A549 (cell line): ENCODE measurements around the gene FOXR1. TPM values are rescaled to one million over a fixed set of nuclear protein-coding genes. Genes with fewer than 3 reads are reported as not detected.

Source experiments
- ATAC-seq, 2 experiments: fragments of 200-7000 bp in 1 of 2; fragments of >200 bp in 1 of 2; cut with Nextera tagmentation in 1 of 2; cut with Tn5 transposase in 1 of 2; 3 replicates each; pipeline versions ENCODE4 v1.8.0 to v1.9.1; 2018 to 2020; ENCODE audit warnings: mild to moderate bottlenecking in 1 of 2, moderate library complexity in 1 of 2
- CTCF ChIA-PET: fragments of 300-600 bp; sonication (Branson Sonifier 250); formaldehyde crosslinking; extraction: SDS; loops from one replicate; lab custom pipeline; 2021; ENCODE audit warnings: antibody characterized with exemption, inconsistent platforms; lab: Yijun Ruan, JAX
- POLR2A ChIA-PET: fragments of 350-600 bp; formaldehyde crosslinking; extraction: SDS; loops from one replicate; lab custom pipeline; 2021; ENCODE audit warnings: antibody characterized with exemption, inconsistent platforms; lab: Yijun Ruan, JAX
- DNase-seq, 2 experiments: peaks; one replicate each; pipeline versions ENCODE4 v3.0.0 to v3.0.0-alpha.2; 2011 to 2016; ENCODE audit warnings: low read depth in 1 of 2, low spot score in 1 of 2
- FAIRE-seq: peaks from 2 replicates; lab custom pipeline; 2011; peaks lifted over from hg19 to GRCh38; lab: Jason Lieb, UNC
- H3K27ac ChIP-seq, 2 experiments: fragments of >200 bp; sonication (Bioruptor Twin); formaldehyde crosslinking; 3 replicates each; pipeline ENCODE4 v1.5.1; 2016 to 2017
- H3K4me1 ChIP-seq: fragments of >200 bp; sonication (Bioruptor Twin); formaldehyde crosslinking; 3 replicates; pipeline ENCODE4 v1.6.1; 2016
- H3K4me2 ChIP-seq: fragments of >200 bp; sonication (Bioruptor Twin); formaldehyde crosslinking; 3 replicates; pipeline ENCODE4 v1.6.1; 2016
- H3K4me3 ChIP-seq: fragments of >200 bp; sonication (Bioruptor Twin); formaldehyde crosslinking; 3 replicates; pipeline ENCODE4 v1.5.1; 2016
- H3K9me3 ChIP-seq: fragments of >200 bp; sonication (Bioruptor Twin); formaldehyde crosslinking; 3 replicates; pipeline ENCODE4 v1.6.1; 2016
- BHLHE40 ChIP-seq: IDR thresholded peaks from 2 replicates; pipeline ENCODE4 v1.6.1; 2012; ENCODE audit warnings: low read depth, low read length, inconsistent platforms
- CBX2 ChIP-seq: fragments of 200-600 bp; sonication (generic); IDR thresholded peaks from 2 replicates; pipeline ENCODE4 v1.6.1; 2016; ENCODE audit warnings: low read depth, mild to moderate bottlenecking, borderline replicate concordance
- CEBPB ChIP-seq, 2 experiments: fragments of >200 bp in 1 of 2; sonication (Bioruptor Twin) in 1 of 2; formaldehyde crosslinking in 1 of 2; IDR thresholded peaks; 2 replicates each; pipeline ENCODE4 v1.6.1; 2012 to 2016
- CHD2 ChIP-seq: fragments of 150-350 bp; IDR thresholded peaks from 2 replicates; pipeline ENCODE4 v1.6.1; 2014; ENCODE audit warnings: low read length; ENCODE audit not compliant: partially characterized antibody
- EP300 ChIP-seq, 2 experiments: fragments of >200 bp; sonication (Bioruptor Twin); formaldehyde crosslinking; IDR thresholded peaks; 2 replicates in 1 of 2; 3 replicates in 1 of 2; pipeline ENCODE4 v1.6.1; 2016 to 2017
- ESRRA ChIP-seq: fragments of 150-350 bp; IDR thresholded peaks from 2 replicates; pipeline ENCODE4 v1.6.1; 2014; ENCODE audit warnings: mild to moderate bottlenecking, low read length, borderline replicate concordance
- GATA3 ChIP-seq: IDR thresholded peaks from 2 replicates; pipeline ENCODE4 v1.6.1; 2012; ENCODE audit warnings: borderline replicate concordance
- HDAC2 ChIP-seq: fragments of 200-600 bp; sonication (generic); IDR thresholded peaks from 2 replicates; pipeline ENCODE4 v1.6.1; 2016
- HOXB13 ChIP-seq: fragments of 250-450 bp; sonication (Bioruptor Pico); IDR thresholded peaks from 2 replicates; pipeline ENCODE4 v1.5.0; 2020; ENCODE audit warnings: low read depth, mild to moderate bottlenecking, moderate library complexity
- JUN ChIP-seq, 2 experiments: fragments of >200 bp; sonication (Bioruptor Twin); formaldehyde crosslinking; IDR thresholded peaks; 2 replicates in 1 of 2; 3 replicates in 1 of 2; pipeline ENCODE4 v1.6.1; 2016 to 2017
- JUNB ChIP-seq: fragments of >200 bp; sonication (Bioruptor Twin); formaldehyde crosslinking; IDR thresholded peaks from 2 replicates; pipeline ENCODE4 v1.6.1; 2016
- MAFK ChIP-seq: fragments of 450-650 bp; IDR thresholded peaks from 2 replicates; pipeline ENCODE4 v1.6.1; 2014; ENCODE audit not compliant: partially characterized antibody
- MYC ChIP-seq: IDR thresholded peaks from 2 replicates; pipeline ENCODE4 v1.6.1; 2012; ENCODE audit warnings: mild to moderate bottlenecking, inconsistent platforms, low read length, improper control_type of control experiment, borderline replicate concordance
- NFE2L2 ChIP-seq: fragments of 150-350 bp; conservative IDR thresholded peaks from 2 replicates; pipeline ENCODE4 v1.6.1; 2014; ENCODE audit warnings: low read length
- NPAS2 ChIP-seq: fragments of 250-450 bp; sonication (Bioruptor Pico); IDR thresholded peaks from 2 replicates; pipeline ENCODE4 v1.8.0; 2022; ENCODE audit warnings: mild to moderate bottlenecking, moderate library complexity, borderline replicate concordance
- PHF8 ChIP-seq: fragments of 200-600 bp; sonication (generic); IDR thresholded peaks from 2 replicates; pipeline ENCODE4 v1.6.1; 2016; ENCODE audit warnings: low read depth, mild to moderate bottlenecking, antibody characterized with exemption, moderate library complexity, borderline replicate concordance
- POLR2A ChIP-seq: IDR thresholded peaks from 2 replicates; pipeline ENCODE4 v1.6.1; 2012; ENCODE audit warnings: mild to moderate bottlenecking, low read length
- RARB ChIP-seq: fragments of 250-450 bp; sonication (Bioruptor Pico); IDR thresholded peaks from 2 replicates; pipeline ENCODE4 v1.8.0; 2021; ENCODE audit warnings: mild to moderate bottlenecking, moderate library complexity
- RCOR1 ChIP-seq: fragments of 150-350 bp; IDR thresholded peaks from 2 replicates; pipeline ENCODE4 v1.6.1; 2014; ENCODE audit warnings: antibody characterized with exemption, low read length, low read depth
- RFX5 ChIP-seq: fragments of 450-650 bp; IDR thresholded peaks from 2 replicates; pipeline ENCODE4 v1.7.1; 2014; ENCODE audit warnings: antibody characterized with exemption, mild to moderate bottlenecking, moderate library complexity
- RNF2 ChIP-seq: fragments of 200-600 bp; sonication (generic); IDR thresholded peaks from 2 replicates; pipeline ENCODE4 v1.6.1; 2016; ENCODE audit warnings: low read depth, mild to moderate bottlenecking, antibody characterized with exemption, moderate library complexity, borderline replicate concordance
- SMC3 ChIP-seq: fragments of >200 bp; sonication (Bioruptor Twin); formaldehyde crosslinking; IDR thresholded peaks from 3 replicates; pipeline ENCODE4 v1.6.1; 2018; ENCODE audit warnings: inconsistent platforms
- SREBF2 ChIP-seq: fragments of 450-650 bp; IDR thresholded peaks from 2 replicates; pipeline ENCODE4 v1.6.1; 2014; ENCODE audit warnings: mild to moderate bottlenecking, moderate library complexity
- TFCP2L1 ChIP-seq: fragments of 250-450 bp; sonication (Bioruptor Pico); IDR thresholded peaks from 2 replicates; pipeline ENCODE4 v1.5.0; 2021; ENCODE audit warnings: mild to moderate bottlenecking
- USF2 ChIP-seq: fragments of 450-650 bp; IDR thresholded peaks from 2 replicates; pipeline ENCODE4 v1.6.1; 2014; ENCODE audit warnings: antibody characterized with exemption
- WGBS: methylation state at CpG from one replicate; pipeline ENCODE4 v1.1.6; 2017; ENCODE audit errors: missing lambda C conversion rate; 5-methylcytosine and 5-hydroxymethylcytosine counted together
- polyA plus RNA-seq, 4 experiments: library from polyadenylated mRNA; depleted of rRNA in 3 of 4; stranded (reverse); fragments of >200 nt; fragmentation: RNase III in 1 of 4; extraction: RNeasy Plus Mini Kit Qiagen cat#74134 plus additional on column Dnase treatment in 1 of 4; gene quantifications; 2 replicates in 3 of 4; 3 replicates in 1 of 4; pipeline ENCODE4 v1.2.3, GENCODE V29; 2011 to 2017
- TF ChIP-seq, protein P1 (sequence below): fragments of 200-600 bp; sonication (generic); IDR thresholded peaks from 2 replicates; pipeline ENCODE4 v1.6.1; 2016; ENCODE audit warnings: antibody characterized with exemption, mild to moderate bottlenecking, moderate library complexity
- TF ChIP-seq, protein P2 (sequence below): fragments of >200 bp; sonication (Bioruptor Twin); formaldehyde crosslinking; IDR thresholded peaks from 2 replicates; pipeline ENCODE4 v1.6.1; 2016

The FOXR1 gene
- polyA plus RNA-seq, 2 of the 4 experiments (the other 2 are of a cell fraction), result not detected

DNA sequence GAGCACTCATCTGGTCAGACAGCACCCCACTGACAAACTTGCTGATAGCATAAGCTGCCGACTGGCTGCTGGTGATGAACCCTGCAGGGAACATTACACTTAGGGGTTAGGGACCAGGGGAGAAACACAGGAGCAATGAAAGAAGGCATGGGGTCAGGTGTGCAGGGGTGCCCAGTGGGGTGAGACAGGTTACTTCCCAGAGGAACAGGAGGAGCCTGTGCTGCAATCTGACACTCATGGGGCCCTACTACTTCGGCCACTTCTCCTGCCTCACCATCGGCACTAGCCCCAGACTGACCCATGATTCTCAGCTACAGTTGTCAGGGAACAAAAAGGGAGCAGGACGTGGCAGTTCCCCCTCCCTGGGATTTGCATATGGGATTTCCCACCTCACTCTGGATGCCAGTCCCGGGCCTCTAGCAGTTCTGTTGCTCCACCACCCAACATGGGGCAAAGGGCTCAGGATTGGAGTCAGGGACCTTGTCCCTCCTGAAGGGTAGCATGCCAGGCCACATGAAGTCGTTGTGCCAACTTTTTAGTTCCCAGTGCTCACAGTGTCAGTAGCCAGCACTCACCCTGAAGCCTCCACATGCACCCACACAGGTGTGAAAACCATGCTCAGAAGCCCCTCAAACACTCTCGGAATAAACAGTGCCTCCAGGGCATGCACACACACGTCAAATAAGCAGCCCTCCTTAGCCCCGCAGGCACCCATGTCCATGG, 56.9 kb downstream of the FOXR1 start:
- ATAC-seq (no peak), DNase-seq (no peak), FAIRE-seq (no peak)
- no peak for TF ChIP-seq CBX2
- no peak for TF ChIP-seq TFCP2L1 (CRISPR knock-in tag)
- no peak for TF ChIP-seq JUNB
- no peak for TF ChIP-seq NFE2L2
- TF ChIP-seq RARB (CRISPR knock-in tag), result no peak
- no peak for TF ChIP-seq BHLHE40
- no peak for TF ChIP-seq CHD2
- TF ChIP-seq EP300 (IDR thresholded peaks at IDR 0.05), result no peak
- TF ChIP-seq MYC, result no peak
- no peak for TF ChIP-seq RNF2
- Histone ChIP-seq H3K4me1 (peaks cover 14% of the 10 kb centered on the region), H3K4me3 (no peak overlapping the region), H3K4me2 (no peak overlapping the region; the same call in 2 of the 3 replicates), H3K27ac (no peak overlapping the region), H3K9me3 (no peaks in the 10 kb centered on the region)
- WGBS, result 78% methylated on average over 9 of the region's 9 CpGs
- ChIA-PET CTCF (interaction anchor here (1.3 kb wide), 1 partner anchor 17 kb away, joined by 3 read pairs; no protein-coding TSS in a partner anchor), POLR2A (no interaction called here)

- CTCF ChIA-PET, result no interaction called here
- no peaks in the 10 kb centered on the region for H3K9me3 ChIP-seq
- POLR2A ChIA-PET, result no interaction called here
- peaks cover 12% of the 10 kb centered on the region for H3K4me1 ChIP-seq
- TF ChIP-seq CEBPB (IDR thresholded peaks at IDR 0.05) (no peak), HOXB13 (CRISPR knock-in tag) (no peak), NPAS2 (CRISPR knock-in tag) (no peak), JUN (IDR thresholded peaks at IDR 0.05) (no peak), HDAC2 (no peak), POLR2A (no peak), MAFK (no peak), BHLHE40 (no peak), SREBF2 (no peak), GATA3 (no peak), RCOR1 (no peak), USF2 (no peak), ESRRA (no peak), PHF8 (no peak), SMC3 (no peak), RFX5 (no peak)
- TF ChIP-seq, protein P1, sequence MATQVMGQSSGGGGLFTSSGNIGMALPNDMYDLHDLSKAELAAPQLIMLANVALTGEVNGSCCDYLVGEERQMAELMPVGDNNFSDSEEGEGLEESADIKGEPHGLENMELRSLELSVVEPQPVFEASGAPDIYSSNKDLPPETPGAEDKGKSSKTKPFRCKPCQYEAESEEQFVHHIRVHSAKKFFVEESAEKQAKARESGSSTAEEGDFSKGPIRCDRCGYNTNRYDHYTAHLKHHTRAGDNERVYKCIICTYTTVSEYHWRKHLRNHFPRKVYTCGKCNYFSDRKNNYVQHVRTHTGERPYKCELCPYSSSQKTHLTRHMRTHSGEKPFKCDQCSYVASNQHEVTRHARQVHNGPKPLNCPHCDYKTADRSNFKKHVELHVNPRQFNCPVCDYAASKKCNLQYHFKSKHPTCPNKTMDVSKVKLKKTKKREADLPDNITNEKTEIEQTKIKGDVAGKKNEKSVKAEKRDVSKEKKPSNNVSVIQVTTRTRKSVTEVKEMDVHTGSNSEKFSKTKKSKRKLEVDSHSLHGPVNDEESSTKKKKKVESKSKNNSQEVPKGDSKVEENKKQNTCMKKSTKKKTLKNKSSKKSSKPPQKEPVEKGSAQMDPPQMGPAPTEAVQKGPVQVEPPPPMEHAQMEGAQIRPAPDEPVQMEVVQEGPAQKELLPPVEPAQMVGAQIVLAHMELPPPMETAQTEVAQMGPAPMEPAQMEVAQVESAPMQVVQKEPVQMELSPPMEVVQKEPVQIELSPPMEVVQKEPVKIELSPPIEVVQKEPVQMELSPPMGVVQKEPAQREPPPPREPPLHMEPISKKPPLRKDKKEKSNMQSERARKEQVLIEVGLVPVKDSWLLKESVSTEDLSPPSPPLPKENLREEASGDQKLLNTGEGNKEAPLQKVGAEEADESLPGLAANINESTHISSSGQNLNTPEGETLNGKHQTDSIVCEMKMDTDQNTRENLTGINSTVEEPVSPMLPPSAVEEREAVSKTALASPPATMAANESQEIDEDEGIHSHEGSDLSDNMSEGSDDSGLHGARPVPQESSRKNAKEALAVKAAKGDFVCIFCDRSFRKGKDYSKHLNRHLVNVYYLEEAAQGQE, result no peak
- TF ChIP-seq, protein P2, sequence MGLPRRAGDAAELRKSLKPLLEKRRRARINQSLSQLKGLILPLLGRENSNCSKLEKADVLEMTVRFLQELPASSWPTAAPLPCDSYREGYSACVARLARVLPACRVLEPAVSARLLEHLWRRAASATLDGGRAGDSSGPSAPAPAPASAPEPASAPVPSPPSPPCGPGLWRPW, result no peak
- no peak for ATAC-seq
- H3K4me3 ChIP-seq, result no peak overlapping the region
- 100% methylated on average over 1 of the region's 1 CpG for WGBS
- no peak overlapping the region for H3K27ac ChIP-seq
- no peak for DNase-seq
- H3K4me2 ChIP-seq, result no peak overlapping the region; the same call in 2 of the 3 replicates
- FAIRE-seq, result no peak
Observed at GRCh38 chr11:119029069-119029339, 57.4 kb downstream of the FOXR1 start.
